Measurements from ENCODE around the gene POM121L2. TPM values are rescaled to one million over a fixed set of nuclear protein-coding genes. Genes with fewer than 3 reads are reported as not detected.

Gene POM121L2
- not detected for polyA plus RNA-seq (ENCODE audit: insufficient read length)

DNA sequence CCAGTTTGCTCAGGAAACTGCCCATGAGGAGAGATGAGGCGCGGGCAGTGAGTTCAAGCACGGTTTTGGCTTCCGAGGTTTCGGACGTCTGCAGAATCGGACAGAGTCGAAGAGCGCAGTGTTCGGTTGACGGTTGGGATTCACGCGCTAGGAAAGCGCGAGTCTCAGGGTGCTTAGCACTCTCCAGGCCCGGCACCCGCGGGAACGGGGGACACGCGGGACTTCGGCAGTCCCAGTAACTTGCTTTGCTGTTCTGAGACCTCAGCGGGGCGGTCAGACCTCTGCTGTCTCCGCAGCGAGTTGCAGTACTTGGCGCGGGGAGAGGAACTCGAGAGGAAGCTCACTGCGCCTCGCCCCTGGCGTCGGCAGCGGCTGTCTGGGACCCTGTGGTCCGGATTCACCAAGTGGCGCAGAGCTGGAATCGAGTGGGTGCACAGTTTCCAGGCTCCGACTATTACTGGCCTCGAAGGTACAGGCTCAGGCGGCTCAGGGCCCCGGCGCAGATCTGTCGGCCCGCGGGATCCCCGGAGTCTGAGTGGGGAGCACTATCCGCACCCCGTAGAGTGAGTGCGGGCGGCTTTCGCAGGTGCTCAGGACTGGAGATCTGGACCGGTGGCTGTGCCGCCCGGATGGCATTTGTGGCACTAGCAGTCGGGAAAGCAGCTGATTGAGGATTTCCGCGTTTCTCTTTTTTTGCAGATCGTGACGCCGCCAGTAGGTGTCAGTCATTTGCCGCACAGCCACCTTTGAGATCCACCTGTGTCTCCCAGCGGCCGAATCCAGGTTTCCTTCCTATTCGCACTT, at the start of gene POM121L2:
TSS of gene POM121L2 (minus strand) at position 128 of the 804 bp plus-strand sequence. CDS start at position 25, 103 bp downstream.
- DNase-seq (ENCODE audit: low read depth), result no peak

DNA sequence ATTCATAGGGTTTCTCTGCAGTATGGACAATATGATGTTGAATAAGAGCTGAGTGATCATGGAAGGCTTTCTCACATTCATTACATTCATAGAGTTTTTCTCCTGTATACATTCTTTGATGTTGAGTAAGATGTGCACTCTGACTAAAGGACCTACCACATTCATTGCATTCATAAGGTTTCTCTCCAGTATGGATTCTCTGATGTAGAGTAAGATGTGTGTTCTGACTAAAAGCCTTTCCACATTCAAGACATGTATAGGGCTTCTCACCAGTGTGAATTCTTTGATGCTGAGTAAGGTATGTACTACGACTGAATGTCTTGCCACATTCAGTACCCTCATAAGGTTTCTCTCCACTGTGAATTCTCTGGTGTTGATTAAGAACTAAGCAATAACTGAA, 47.2 kb upstream of the POM121L2 start:
- no peak for DNase-seq (ENCODE audit: low read depth)

DNA sequence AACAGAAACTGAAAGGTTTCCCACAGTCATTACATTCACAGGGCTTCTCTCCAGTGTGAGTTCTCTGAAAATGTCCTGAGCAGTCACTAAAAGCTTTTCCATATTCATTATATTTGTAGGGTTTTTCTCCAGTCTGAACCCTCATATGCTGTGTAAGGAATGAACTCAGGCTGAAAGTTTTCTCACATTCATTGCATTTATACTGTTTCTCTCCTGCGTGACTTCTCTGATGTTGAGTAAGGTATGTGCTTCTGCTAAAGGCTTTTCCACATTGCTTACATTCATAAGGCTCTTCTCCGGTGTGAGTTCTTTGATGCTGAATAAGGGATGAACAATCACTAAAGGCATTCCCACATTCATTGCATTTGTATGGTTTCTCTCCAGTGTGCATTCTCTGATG, 46.7 kb upstream of the POM121L2 start:
- no peak for DNase-seq (ENCODE audit: low read depth)

DNA sequence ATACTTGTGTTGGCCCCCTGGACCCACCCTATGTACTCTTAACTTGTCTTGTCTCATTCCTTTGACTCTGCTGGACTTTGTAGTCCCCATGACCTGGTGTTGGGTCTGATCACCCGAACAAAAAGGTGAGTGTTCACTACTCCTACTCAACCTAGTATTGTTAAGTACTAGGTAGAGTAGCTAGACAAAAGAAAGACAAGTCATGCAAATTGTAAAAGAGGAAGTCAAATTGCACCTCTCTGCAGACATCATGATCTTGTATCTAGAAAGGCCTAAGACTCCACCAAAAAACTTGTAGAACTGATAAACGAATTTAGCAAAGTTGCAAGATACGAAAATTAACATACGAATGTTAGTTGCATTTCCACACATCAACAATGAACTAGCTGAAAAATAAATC, 40.8 kb upstream of the POM121L2 start:
- no peak for DNase-seq (ENCODE audit: low read depth)

DNA sequence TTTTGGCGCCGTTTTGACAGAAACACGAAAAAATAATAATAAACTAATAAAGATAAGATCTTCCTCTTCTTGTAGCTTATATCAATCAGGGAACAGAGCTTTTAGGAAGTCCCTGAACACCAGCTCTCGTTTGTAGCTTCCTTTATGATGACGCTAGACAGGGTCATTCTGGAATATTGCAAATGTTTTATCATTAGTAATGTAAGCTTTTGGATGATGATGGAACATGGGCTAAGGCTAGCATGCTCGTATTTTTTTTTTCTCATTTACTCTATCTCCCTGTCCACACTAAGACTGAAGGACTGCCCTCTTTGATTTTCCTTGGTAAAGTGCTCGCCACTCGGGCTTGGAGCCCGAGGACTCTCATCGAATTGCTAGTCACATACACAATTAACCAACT, 22.1 kb upstream of the POM121L2 start:
- no peak for DNase-seq (ENCODE audit: low read depth)

DNA sequence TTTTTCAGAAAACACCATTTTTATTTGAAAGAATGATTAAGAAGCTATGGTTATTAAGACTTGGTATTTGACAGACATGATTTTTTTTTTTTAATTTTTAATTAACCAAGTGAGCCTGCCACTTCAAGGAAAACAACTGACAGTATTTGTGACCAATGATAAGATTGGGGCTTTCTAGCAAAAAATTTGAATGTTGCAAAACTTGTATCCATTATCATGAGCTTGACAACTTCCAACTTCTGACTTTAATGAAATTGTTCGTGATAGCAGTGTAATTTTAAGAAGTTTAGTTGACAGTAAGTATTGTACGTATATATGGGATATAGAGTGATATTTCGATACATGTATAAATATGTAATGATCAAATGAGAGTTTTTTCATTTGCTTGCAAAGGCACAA, 21.6 kb upstream of the POM121L2 start:
- DNase-seq (ENCODE audit: low read depth), result no peak

DNA sequence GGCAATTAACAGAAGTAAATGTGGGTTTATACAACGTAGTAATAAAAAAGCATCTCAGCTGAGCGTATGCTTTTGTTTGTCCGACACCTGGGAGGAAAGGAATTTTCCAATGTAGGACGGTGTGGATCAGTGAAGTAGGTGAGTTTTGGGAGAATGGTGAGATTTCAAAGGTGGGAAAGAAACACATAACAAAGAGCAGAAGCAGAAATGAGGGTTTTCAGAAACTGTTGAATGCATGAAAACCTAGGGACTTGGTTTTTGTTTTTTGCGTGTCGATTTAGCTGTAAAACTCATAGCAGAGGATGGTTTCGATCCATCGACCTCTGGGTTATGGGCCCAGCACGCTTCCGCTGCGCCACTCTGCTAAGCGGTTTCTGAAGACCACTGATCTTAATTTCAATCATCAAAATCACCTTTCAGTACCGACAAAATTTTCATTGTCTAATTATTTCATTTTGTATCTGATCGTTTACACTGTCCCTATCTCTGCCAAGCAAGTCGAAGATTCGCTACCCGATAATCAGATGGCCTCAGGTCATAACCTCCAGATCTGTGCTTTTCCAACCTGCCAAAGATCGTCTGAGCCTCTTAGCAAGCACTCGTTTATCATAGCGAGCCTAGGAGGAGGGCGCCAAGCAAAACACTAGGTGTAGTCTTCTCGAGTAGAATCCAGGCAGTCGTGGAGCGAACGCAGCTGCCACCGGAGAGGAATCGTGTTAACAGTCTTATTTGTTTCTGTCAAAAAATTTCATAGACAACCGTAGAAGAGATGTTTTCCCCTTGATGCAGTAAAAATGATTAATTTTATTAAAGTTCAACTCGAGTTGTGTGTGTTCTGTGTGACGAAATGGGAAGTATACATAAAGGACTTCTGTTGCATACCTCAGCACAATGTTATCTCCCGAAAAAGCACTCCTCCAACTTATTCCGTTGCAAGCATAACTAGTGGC, 20.9 kb upstream of the POM121L2 start:
- no peak for DNase-seq (ENCODE audit: low read depth)

DNA sequence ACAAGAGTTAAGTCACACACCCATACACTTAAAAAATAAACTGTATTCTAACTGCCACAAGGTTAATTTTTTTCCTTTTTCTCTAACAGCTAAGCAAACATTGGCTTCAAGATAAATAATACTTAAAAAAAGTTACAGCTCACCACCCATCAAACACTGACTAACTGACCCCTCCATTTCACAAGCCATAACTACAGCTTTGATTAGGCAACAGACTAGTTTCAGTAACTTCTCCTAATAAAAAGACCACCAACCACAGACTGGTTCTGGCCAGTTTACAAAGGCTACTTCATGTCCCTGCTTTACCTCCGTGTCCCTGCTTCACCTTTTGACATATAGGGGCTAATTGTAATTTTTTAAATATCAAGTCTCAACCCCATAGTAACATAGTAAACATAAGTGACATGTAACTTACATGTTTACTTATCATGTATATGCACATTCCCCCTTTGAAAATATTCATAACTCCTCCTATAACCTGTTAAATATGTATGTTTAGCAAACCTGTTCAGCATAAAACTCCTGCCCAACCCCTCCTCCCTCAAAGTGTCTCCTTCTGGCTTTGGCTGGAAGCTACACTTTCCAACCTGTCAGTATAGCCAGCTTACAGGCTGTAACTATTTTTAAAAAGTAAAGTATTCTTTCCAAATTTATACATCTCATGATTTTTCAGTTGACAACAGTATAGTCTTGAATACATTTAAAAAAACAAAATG, 15.1 kb upstream of the POM121L2 start:
- DNase-seq (ENCODE audit: low read depth), result no peak

DNA sequence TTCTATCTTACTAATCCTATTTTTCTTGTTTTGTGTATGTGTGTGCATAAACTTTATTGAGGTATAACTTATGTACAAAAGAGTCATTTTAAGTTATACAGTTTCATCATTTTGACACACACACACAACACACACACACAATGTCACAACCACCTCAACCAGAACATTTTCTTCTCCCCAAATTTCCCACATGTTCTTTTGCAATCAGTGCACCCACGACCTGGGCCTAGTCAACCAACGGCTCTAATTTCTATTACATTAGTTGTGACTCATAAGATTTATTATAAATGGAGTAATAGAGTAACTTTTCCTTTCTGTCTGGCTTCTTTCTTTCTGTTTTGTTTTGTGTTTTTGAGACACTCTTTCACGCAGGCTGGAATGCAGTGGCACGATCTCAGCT, 9.8 kb upstream of the POM121L2 start:
- DNase-seq (ENCODE audit: low read depth), result no peak

DNA sequence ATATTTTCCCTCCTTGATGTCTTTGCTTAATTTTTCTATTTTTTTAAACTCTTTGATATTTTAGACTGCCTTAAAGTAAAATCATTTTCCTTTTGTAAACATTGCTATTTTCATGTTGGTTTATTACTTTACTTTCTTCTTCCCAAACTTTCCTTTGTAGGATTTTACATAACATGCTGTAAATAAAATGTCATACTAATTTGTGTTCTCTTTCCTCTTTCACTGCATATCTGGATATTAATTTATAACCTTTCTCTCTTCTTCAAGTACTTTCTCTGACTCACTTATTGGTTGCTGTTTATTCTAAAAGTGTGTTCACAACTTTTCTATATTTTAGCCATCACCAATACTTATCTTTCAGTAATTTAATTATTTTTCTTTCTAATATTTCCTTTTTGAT, 9.3 kb upstream of the POM121L2 start:
- no peak for DNase-seq (ENCODE audit: low read depth)

DNA sequence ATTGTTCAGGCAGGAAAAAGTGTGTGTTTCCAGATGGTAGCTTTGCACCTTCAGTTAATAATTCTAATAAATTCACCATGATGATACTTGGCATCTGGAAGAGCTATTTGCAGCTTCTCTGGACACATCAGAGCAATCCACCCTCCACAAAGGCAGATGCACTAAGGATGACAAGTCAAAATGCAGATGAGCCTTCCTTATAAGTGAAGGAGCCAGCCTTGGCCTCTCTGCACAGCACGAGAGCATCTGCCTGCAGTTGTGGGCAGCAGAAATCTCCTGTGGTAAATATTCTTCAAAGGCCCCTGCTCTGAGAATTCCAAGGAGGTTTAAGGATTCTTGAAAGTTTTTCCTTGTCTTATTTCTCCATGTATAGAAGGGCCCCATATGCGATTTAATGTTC, 6.9 kb upstream of the POM121L2 start:
- no peak for DNase-seq (ENCODE audit: low read depth)

DNA sequence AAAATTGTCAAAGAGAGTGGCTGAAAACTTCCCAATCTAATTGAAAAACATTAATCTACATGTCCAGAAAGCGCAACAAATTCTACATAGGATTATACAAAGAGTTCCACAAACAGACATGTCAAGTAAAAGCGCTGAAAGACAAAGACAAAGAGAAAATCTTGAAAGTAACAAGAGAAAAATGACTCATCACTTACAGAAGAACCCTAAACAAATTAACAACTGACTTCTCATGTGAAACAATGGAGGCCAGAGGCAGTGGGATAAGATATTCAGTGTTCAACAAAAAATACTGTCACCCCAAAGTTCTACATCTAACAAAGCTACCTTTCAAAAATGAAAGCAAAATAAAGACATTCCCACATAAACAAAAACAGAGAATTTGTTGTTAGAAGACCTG, 2.0 kb upstream of the POM121L2 start:
- DNase-seq (ENCODE audit: low read depth), result no peak

DNA sequence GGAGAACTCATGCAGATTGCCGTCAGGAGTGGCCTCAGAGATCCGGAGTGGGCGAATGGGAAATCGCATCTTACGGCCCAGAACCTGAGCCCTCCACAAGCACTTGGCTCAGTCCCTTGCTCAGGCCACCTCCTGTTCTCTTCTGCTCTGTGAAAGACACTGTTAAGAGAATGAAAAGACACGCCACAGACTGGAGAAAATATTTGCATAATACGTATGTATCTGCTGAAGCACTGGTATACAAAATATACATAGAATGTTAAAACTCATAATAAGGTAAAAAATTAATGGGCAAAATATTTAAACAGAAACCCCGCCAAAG, 838 bp upstream of the POM121L2 start:
- no peak for DNase-seq (ENCODE audit: low read depth)

DNA sequence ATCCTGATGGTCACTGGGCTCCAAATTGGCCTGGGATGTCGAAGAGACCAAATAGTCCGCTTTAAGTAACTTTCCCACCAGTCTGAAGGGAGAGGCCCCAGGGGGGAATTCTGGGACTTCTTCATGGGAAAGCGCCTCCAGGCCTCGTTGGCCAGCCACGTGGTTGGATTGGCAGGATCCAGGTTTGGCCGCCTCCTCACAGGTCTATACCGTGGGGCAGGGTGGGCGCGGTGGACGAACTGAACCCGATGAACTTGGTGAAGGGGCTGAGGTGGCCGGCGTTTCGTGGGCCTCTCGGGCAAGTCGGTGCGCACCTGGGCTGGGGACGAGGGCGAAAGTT, 297 bp downstream of the POM121L2 start:
- DNase-seq (ENCODE audit: low read depth), result no peak

DNA sequence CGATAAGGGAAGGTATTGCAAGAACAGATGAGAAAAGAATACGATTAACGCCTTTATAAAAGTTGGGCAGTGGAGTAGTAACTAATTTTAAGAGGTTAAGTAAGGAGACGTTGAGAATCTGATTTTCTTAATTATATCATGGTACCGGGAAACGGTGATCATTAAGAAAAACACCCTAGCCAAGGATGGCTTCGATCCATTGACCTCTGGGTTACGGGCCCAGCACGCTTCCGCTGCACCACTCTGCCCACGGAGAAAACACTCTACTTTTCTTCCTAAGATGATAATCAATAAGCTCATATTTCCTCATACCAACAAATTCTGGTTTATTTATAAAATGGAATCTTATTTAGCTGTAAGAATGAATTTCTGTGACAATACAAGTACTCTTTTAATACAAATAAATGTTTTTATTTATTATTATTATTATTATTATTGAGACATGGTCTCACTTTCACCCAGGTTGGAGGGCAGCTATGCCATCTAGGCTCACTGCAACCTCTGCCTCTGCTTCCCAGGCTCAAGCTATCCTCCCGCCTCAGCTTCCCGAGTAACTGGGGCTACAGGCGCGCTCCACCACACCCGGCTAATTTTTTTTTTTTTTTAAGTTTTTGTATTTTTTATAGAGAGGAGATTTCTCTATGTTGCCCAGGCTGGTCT, 8.3 kb downstream of the POM121L2 start:
- no peak for DNase-seq (ENCODE audit: low read depth)

DNA sequence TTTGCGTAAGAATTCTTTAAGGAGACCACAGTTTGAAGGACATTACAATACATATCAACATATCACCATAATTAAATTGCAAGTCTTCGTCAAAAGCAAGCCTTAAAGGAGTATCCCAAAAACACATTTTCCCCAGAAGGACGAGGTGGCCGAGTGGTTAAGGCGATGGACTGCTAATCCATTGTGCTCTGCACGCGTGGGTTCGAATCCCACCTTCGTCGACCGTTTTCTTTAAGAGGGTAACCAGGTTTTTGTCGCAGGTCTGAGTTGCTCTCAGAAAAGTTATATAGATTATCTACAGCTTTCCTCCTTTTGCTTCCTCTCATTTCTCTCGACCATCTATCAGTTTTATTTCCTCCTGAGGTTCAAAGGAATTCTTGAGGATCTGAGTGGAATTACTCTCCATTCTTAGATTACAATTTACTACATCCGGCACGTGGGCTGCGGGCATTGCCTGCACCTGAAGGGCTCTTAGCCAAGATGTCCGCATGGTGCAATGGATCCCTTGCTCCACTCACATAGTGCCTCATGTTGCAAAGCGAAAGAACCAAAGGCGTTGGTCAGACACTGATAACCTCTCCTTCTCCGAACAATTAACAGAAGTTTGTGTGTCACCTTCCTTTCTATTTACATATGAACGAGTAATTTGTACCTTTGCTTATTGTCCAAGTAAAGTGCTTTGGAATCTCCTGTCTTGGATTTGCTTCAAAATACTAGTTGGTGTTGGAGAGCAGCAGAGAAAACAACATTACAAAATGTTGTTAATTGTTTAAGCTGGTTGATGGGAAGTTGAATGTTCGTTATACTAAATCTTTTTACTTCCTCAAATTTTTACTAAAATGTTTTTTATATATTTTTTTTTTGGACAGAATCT, 14.0 kb downstream of the POM121L2 start:
- DNase-seq (ENCODE audit: low read depth), result no peak

DNA sequence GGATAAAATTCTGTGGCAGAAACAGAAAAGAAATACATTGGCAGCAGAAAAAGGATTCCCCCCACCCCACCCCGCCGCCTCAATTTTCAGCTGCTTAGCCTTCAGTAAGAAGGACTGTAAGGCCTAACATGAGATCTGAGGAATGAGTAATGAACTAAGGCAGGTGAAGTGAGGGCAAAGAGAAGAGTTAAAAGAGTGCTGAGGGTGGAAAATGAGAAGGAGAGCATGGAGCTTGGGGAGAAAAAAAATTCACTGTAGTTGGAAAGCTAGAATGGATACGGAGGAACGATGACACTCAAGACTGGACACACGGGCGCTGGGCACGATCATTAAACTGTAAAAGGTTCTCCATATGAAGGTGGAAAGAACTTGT, 14.6 kb downstream of the POM121L2 start:
- no peak for DNase-seq (ENCODE audit: low read depth)

DNA sequence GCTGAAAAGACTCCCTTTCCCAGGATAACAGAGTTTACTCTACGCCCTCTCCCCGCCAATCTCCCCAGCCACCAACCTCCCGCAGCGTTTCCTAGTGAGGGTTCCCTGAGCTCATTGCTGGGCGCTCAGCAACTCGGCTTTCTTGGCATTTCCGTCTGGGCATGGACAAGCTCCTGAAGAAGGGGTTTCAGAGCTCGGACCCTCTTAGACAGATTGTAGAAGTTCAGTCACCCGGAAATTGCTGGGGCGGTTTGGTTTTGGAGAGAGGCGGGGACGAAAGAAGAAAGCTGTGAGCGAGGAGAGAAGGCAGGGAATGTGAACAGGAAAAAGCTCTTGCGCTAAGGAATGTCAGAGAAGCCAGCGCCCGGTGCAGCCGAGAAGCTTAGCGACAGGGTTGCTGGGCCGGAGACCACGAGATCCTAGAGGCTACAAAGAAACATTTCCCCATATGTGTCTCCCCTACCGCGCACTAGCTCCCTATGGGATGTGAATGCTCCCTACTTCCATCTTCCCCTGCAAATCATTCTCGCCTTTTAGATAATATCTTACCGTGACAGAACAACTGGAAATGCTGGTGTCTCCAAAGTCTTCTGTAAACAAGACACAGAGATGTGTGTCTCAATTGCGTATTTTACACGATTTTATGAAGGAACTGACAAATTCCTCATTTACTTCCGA, 15.8 kb downstream of the POM121L2 start:
- no peak for DNase-seq (ENCODE audit: low read depth)

DNA sequence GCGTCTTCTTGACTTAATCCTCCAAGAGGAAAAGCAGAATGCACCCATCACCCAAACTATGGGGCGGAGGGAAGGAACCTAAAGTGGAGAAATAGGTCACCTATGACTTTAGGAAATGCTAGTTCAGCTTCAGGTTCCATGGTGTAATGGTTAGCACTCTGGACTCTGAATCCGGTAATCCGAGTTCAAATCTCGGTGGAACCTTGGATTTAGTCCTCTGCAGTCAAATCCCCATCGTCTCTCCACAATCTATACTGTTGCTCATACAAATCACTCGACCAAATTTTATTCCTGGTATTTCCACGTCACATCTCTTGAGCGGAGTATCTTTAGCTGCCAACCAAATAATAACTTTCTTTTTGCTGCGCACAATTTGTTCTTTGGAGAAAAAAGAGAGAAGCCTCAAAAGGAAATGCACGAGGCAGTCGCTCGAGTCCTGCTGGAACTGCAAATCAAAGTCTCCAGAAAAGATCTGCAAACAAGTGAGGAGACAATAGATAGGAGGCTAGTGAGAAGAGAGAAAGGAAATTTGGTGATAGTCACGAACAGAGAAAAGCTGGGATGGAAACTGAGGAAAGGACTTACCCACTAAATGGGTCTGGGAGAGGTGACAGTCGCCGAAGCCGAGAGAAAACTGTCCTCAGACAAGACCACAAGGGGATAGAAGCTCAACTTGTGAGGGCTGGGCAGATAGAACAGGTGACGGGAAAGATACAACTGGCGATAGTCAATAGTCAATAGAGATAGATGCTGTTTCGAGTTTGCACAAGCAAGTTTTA, 16.6 kb downstream of the POM121L2 start:
- no peak for DNase-seq (ENCODE audit: low read depth)

DNA sequence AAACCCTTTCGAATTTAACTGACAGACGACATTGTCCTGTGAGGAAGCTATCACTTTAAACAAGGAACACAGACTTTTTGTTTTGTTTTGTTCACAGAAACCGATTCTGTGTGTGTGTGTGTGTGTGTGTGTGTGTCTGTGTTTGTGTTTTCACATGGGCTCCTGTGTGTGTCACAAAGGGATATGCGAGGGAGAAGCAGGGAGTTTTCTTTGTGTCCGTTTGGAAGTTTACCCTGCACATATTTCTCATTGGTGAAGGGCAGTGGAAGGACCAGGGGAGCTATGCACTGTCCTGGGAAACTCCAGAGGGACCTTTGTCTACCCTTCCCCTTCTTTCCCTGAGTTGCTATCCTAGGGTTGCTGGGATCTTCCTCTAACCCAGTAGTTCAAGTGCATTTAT, 17.7 kb downstream of the POM121L2 start:
- no peak for DNase-seq (ENCODE audit: low read depth)
